ENCODE data around the gene TRAPPC2L. TPM values are rescaled to one million over a fixed set of nuclear protein-coding genes. Genes with fewer than 3 reads are reported as not detected.

The TRAPPC2L gene
- total RNA-seq, 1 experiment from 2014 or later: 94.1 TPM

GRCh38 chr16:88867581-88868246, 10.8 kb downstream of the TRAPPC2L start:
- Histone ChIP-seq H3K4me2 (ENCODE audit: low read length) (no peak overlapping the region), H2AFZ (ENCODE audit: low read depth, low read length, poor library complexity, severe bottlenecking) (no peak overlapping the region), H3K79me2 (ENCODE audit: insufficient read depth, low read length) (no peaks in the 10 kb centered on the region), H3K9me2 (ENCODE audit: insufficient read depth) (no peaks in the 10 kb centered on the region), H4K20me1 (ENCODE audit: insufficient read depth) (no peaks in the 10 kb centered on the region), H3K4me1 (ENCODE audit: control insufficient read depth in 1 of 2, insufficient read depth in 2 of 2, low read length in 2 of 2) (no peaks in the 10 kb centered on the region), H3K36me3 (ENCODE audit: control insufficient read depth in 1 of 2, insufficient read depth in 2 of 2, low read length in 2 of 2) (no peaks in the 10 kb centered on the region), H3K4me3 (replicated peaks in 1 of 2; ENCODE audit: low read depth in 1 of 2, low read length in 2 of 2) (no peak overlapping the region), H3K27ac (ENCODE audit: low read depth, low read length) (no peak overlapping the region), H3K9me3 (ENCODE audit: control insufficient read depth in 1 of 2, insufficient read depth in 1 of 2, low read depth in 1 of 2, low read length in 2 of 2) (no peaks in the 10 kb centered on the region), H3K9ac (ENCODE audit: low read length) (no peak overlapping the region), H3K27me3 (ENCODE audit: insufficient read depth, low read length) (no peaks in the 10 kb centered on the region)
- RAD21 ChIA-PET (ENCODE audit: low non-redundant PET in 1 of 2, low total read pairs in 2 of 2, uncharacterized antibody in 2 of 2, unreplicated experiment in 2 of 2): no interaction called here
- ATAC-seq (no peak), DNase-seq (ENCODE audit: low read depth, low spot score) (no peak)
- CTCF ChIA-PET: no interaction called here
- intact Hi-C loops (cut with micrococcal nuclease): no loop called here
- TF ChIP-seq EZH2phosphoT487 (IDR thresholded peaks at IDR 0.05; ENCODE audit: borderline replicate concordance): no peak
- no peak for TF ChIP-seq TCF7L2 (IDR thresholded peaks at IDR 0.05; ENCODE audit: borderline replicate concordance, extremely low read depth, insufficient read depth, insufficient read length)
- TF ChIP-seq EGR1 (IDR thresholded peaks at IDR 0.05; ENCODE audit: low read depth): no peak
- no peak for TF ChIP-seq SIN3A (IDR thresholded peaks at IDR 0.05; ENCODE audit: low read depth)
- no peak for TF ChIP-seq CTCF (IDR thresholded peaks at IDR 0.05 in 2 of 3, conservative IDR thresholded peaks at IDR 0.05 in 1 of 3; ENCODE audit: borderline replicate concordance in 1 of 3, insufficient read depth in 1 of 3, low read depth in 2 of 3, low read length in 2 of 3)
- no peak for TF ChIP-seq SRF (IDR thresholded peaks at IDR 0.05; ENCODE audit: low read depth)
- no peak for TF ChIP-seq POLR2A (IDR thresholded peaks at IDR 0.05; ENCODE audit: borderline replicate concordance, extremely low read depth, insufficient read depth, insufficient read length)
- no peak for TF ChIP-seq ZNF274 (IDR thresholded peaks at IDR 0.05; ENCODE audit: low read depth, low read length)
- TF ChIP-seq ELF1 (IDR thresholded peaks at IDR 0.05; ENCODE audit: borderline replicate concordance, low read depth): no peak
- no peak for TF ChIP-seq FOSL1 (IDR thresholded peaks at IDR 0.05; ENCODE audit: low read depth)
- TF ChIP-seq, protein P1, sequence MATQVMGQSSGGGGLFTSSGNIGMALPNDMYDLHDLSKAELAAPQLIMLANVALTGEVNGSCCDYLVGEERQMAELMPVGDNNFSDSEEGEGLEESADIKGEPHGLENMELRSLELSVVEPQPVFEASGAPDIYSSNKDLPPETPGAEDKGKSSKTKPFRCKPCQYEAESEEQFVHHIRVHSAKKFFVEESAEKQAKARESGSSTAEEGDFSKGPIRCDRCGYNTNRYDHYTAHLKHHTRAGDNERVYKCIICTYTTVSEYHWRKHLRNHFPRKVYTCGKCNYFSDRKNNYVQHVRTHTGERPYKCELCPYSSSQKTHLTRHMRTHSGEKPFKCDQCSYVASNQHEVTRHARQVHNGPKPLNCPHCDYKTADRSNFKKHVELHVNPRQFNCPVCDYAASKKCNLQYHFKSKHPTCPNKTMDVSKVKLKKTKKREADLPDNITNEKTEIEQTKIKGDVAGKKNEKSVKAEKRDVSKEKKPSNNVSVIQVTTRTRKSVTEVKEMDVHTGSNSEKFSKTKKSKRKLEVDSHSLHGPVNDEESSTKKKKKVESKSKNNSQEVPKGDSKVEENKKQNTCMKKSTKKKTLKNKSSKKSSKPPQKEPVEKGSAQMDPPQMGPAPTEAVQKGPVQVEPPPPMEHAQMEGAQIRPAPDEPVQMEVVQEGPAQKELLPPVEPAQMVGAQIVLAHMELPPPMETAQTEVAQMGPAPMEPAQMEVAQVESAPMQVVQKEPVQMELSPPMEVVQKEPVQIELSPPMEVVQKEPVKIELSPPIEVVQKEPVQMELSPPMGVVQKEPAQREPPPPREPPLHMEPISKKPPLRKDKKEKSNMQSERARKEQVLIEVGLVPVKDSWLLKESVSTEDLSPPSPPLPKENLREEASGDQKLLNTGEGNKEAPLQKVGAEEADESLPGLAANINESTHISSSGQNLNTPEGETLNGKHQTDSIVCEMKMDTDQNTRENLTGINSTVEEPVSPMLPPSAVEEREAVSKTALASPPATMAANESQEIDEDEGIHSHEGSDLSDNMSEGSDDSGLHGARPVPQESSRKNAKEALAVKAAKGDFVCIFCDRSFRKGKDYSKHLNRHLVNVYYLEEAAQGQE (IDR thresholded peaks at IDR 0.05; ENCODE audit: low read depth): no peak
- TF ChIP-seq YY1 (IDR thresholded peaks at IDR 0.05; ENCODE audit: extremely low read depth, insufficient replicate concordance, low read depth, low read length): no peak
- no peak for TF ChIP-seq CEBPB (IDR thresholded peaks at IDR 0.05; ENCODE audit: low read depth)
- TF ChIP-seq EZH2 (IDR thresholded peaks at IDR 0.05): no peak
- no TSS peak for BruUV-seq (replicated peaks)
- POLR2A ChIA-PET: no interaction called here

All from HCT116 (cell line).